ENCODE results near the gene SRR. TPM values are rescaled to one million over a fixed set of nuclear protein-coding genes. Genes with fewer than 3 reads are reported as not detected.

The SRR gene
- total RNA-seq, 1 experiment from 2014 or later: 9.0 TPM

DNA sequence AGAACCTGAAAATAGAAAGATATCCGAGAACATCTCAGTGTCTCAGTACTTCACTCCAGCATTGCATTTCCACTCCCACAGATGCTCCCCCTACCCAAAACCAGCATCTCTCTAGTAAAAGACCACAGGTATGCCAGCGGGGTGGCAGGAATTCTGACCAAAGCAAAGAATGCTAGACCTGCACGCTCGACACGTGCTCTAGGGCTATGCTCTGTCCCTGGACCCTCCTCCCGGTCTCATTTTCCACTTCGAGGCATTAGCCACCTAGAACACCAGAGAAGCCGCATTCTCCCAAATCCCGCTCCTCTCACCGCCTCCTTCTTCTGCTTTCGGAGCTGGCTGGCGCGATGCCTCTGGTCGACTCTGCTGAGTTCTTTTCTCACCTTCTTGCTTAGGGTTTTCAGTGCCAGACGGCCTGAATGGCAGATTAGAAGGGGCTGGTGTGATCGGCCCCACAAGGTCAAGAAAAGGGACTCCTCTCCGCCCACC, 32.0 kb downstream of the SRR start:
- in situ Hi-C loops (cut with HindIII; ENCODE audit: low pct_unique_long_range_greater_than_20kb, low sequenced_read_pairs): no loop called here
- no peak for DNase-seq (ENCODE audit: low read depth, low spot score)

DNA sequence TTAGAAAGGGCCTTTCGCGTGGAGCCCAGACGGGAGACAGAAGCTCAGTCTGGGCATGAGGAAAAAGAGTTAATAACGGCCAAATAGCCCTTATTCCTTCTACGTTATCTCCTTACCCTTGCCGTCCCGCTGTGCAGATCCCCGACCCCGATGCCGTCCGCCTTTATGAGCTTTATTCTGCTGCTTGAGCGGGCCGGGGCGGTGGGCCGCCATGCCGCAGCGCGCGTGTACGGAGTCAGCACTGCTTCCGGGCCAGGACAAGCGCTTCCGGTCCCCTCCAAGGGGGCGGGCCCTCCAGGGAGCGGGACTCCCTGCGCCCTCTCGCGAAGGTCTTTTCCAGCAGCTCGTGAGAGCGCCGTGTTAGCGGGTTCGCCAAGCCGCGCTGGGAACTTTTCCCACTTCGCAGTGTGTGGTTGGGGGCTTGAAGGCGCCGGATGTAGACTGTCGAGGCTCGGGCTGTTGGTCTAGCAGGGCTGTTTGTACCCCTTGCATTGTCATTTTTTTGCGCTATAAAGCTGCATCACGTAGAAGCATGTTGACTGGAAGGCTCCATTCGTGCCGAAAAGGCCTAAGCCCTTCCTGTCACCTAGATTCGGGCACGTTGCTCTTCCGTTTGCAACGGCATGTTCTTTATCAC, 32.6 kb downstream of the SRR start, which contains the start of gene TSR1:
Gene TSR1, minus strand, starts transcription at position 243 of the 637 bp plus-strand sequence. Its CDS starts 30 bp downstream, at position 213.
- peak; percentile 91 for DNase-seq (ENCODE audit: low read depth, low spot score)
- in situ Hi-C loops (cut with HindIII; ENCODE audit: low pct_unique_long_range_greater_than_20kb, low sequenced_read_pairs): no loop called here

DNA sequence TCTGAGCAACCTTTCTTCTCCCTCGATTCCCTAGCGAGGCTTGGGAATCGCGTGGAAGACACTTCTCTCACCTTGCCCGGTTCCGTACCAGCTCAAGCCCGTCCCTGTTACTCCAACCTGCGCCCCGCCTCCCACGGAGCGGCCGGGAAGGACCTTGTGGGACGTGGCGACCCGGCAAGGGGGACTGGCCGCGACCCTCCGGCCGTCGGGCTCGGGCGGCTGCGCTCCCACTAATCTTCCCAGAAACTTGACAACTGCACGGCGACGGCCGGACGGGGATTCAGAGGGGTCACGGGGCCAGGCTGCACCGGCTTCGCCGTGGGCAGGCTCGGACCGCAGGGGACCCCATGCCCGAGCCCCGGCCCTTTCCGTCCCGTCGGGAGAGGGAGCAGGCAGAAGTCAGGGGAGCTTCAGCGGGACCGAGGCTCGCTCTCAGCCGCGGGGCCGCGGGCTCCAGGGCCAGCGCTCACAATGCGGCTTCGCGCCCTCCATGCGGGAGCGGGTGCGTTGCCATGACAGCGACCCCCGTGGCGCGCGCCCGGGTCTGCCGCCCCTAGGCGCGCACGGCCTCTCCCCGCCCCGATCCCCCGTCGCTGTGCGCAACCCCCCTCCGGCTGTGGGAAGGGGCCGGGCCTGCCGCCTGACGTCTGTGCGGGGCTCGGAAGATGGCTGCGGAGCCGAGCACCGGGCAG, 33.2 kb downstream of the SRR start, which contains the start of gene SGSM2:
Gene SGSM2, plus strand, starts transcription at position 650 of the 692 bp plus-strand sequence. CDS start 188 bp downstream, outside the sequence.
- DNase-seq (ENCODE audit: low read depth, low spot score): peak; percentile 68
- in situ Hi-C loops (cut with HindIII; ENCODE audit: low pct_unique_long_range_greater_than_20kb, low sequenced_read_pairs): no loop called here

DNA sequence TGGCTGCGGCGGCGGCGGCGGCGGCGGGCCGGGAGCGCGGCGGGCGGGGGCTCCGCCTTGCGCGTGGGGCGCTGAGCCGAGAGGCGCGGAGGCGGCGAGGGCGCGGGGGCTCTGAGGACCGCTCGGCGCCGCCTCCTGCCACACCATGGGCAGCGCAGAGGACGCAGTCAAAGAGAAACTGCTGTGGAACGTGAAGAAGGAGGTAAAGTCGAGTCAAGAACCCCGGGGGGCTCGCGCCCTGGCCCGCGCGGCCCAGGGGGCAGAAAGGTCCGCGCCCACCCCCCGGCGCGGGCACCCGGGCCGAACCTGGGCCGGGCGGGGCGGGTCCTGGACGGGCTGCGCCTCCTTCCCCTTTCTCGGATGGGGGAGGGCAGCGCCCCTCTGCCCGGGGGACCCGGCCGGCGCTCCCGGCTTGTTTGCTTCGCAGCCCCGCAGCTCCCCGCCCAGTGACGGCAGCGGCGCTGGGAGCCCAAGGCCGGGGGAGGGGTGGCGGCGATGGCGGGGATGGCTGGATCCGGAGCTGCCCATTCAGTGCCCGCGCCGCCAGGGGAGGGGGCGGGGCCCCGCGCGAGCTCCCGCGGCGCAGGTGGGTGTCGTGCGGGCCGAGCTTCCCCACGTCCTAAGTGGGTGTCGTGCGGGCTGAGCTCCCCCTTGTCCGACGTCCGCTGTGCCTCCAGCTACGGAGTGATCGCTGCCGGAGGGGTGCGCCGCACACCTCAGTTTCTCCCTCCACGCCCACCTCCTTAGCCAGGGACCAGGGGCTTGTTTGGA, 34.0 kb downstream of the SRR start:
- in situ Hi-C loops (cut with HindIII; ENCODE audit: low pct_unique_long_range_greater_than_20kb, low sequenced_read_pairs): no loop called here
- peak; percentile 55 for DNase-seq (ENCODE audit: low read depth, low spot score)

DNA sequence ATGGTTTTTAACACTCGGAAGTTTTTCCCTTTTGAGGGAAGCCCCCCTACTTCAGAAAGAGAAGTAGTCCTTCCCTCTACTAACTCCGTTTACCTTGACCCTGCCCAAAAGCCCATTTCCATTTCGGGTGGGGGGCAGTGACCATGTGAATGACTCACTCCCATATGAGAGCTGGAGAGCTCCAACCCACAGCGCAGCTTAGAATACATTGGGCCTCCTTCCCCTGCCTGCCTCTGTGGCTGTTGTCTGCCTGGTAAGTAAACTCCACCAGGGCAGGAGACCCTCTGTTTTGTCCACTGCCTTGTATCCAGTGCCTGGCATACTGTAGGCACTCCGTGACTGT, 34.5 kb downstream of the SRR start:
- in situ Hi-C loops (cut with HindIII; ENCODE audit: low pct_unique_long_range_greater_than_20kb, low sequenced_read_pairs): no loop called here
- DNase-seq (ENCODE audit: low read depth, low spot score): peak; percentile 26

DNA sequence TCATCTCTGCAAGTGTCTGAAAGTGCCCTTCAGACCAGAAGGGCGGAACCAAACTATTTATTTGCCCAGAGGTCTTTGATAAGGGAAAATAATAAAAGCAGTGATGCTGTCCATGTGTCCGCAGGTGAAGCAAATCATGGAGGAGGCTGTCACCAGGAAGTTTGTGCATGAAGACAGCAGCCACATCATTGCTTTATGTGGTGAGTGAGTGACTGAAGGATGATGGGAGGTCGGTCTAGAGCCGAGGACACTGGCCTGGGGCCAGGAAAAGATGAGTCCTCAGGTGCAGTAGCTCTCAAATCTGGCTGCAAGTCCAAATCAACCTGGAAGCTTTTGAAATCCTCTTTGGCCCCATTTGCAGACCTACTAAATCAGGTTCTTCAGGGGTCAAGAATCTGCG, 39.7 kb downstream of the SRR start:
- in situ Hi-C loops (cut with HindIII; ENCODE audit: low pct_unique_long_range_greater_than_20kb, low sequenced_read_pairs): no loop called here
- no peak for DNase-seq (ENCODE audit: low read depth, low spot score)

DNA sequence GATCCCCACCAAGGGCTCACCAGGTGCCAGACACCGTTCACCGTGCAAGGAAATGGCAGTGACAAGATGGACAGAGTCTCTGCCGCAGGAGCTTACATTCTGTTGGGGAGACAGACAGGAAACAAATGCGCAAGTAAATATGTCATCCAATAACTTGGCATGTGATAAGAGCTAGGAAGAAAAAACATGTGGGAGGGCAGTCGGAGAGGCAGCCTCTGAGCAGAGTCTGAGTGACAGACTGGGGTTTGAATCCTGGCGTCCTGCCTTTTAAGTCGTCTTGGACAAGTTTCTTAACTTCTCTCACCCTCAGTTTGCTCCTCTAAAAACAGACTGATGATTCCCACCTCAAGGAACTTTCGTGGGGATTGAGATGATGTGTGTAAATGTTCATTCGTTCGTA, 40.8 kb downstream of the SRR start:
- in situ Hi-C loops (cut with HindIII; ENCODE audit: low pct_unique_long_range_greater_than_20kb, low sequenced_read_pairs): no loop called here
- no peak for DNase-seq (ENCODE audit: low read depth, low spot score)

DNA sequence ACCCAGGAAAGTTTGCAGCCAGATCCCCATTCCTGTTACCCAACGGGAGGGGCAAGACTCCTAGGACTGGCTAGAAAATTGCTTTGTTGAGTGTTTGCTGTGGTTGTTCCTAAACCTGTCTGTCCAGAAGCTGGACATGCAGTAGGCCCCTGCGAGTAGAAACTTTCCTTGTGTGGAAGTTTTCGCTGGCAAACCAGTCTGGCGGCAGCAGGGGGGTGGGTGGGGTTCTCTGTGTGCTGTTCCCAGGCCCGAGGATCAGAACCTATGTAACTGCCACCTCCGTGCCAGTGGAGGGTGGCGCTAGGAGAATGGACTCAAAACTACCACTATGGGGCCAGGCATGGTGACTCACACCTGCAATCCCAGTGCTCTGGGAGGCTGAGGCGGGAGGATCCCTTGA, 42.7 kb downstream of the SRR start:
- in situ Hi-C loops (cut with HindIII; ENCODE audit: low pct_unique_long_range_greater_than_20kb, low sequenced_read_pairs): no loop called here
- no peak for DNase-seq (ENCODE audit: low read depth, low spot score)

DNA sequence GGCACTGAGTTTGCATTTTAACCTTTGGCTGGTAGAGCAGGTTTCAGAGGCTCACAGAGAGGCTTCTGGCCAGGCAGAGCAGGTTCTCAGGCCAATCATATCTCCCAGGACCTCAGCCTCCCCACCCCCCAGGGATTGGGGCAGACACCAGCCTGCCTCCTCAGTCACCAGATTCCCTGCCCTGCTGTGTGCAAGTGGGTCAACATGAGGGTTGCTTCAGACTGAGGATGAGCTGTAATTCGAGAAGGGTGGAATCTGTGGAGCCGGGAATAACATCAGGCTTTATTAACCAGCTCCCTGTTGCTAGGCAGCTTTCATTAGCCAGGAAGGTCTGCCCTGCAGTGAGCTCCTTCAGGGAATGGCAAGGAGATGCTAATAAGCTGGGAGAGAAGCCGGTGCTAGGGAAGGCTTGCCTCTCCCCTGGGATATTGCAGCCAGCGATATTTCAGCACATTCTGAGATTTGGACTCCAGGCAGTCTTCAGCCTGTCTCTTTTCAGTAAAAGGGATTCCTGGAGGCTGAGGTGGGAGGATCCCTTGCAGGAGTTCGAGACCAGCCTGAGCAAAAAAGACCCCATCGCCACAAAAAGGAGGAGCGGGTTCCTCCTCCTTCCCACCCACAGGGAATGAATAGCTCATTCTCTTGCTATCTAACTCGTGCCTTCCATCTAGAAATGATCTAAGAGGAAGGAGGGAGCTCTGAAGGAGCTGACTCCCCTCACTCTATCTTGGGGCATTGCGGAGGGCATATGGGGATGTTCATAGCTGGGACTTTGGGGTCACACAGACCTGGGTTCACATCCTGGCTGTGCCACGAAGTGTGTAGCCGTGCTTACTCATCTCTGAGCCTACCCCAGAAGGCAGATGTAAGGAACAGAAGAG, 44.3 kb downstream of the SRR start:
- in situ Hi-C loops (cut with HindIII; ENCODE audit: low pct_unique_long_range_greater_than_20kb, low sequenced_read_pairs): no loop called here
- DNase-seq (ENCODE audit: low read depth, low spot score): peak; percentile 84

DNA sequence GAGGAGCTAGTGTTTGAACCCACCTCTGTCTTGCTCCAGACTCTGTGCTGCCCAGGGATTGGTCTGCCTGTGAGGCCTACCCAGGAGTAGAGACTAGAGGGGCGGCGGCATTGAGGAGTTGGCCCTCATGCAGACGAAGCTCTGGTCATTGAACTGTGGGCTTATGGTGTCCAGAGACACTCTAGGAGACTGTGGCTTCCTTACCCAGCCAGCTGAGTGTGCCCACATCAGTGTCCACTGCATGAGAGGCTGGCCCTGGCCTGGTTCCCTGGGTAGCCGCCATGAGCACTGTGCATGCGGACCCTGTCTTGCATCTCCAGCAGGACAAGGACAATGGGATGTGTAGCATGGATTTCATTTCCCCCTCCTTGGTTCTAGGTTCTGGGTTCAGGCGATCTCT, 47.5 kb downstream of the SRR start:
- DNase-seq (ENCODE audit: low read depth, low spot score): no peak
- in situ Hi-C loops (cut with HindIII; ENCODE audit: low pct_unique_long_range_greater_than_20kb, low sequenced_read_pairs): no loop called here

DNA sequence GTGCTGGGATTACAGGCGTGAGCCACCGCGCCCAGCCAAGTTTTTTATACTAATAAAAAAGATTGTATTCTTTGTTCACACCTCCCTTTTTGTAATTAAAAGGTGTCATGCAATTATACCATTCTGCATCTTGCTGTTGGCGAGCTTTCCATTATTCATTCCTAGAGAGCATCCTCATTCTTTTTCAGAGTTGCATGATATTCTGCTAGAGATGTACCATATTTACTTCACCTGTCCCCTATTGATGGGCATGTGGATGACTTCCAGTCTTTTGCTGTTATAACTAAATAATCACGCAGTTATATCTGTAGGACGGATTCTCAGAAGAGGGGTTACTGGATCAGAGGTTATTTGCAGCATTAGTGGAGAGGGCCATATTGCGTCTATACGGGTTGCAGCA, 50.6 kb downstream of the SRR start:
- DNase-seq (ENCODE audit: low read depth, low spot score): no peak
- in situ Hi-C loops (cut with HindIII; ENCODE audit: low pct_unique_long_range_greater_than_20kb, low sequenced_read_pairs): no loop called here

DNA sequence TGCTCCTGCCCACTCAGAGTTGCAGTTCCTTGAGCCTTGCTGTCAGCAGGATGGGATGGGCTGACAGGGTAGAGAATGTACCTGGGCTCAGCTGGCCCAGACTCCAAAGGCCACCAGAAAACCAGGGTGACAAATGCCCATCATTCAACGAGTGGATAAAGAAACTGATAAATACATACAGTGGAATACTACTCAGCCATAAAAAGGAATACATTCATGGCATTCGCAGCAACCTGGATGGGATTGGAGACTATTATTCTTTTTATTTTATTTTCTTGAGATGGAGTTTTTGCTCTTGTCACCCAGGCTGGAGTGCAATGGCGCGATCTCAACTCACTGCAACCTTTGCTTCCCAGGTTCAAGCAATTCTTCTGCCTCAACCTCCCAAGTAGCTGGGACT, 53.5 kb downstream of the SRR start:
- DNase-seq (ENCODE audit: low read depth, low spot score): no peak
- in situ Hi-C loops (cut with HindIII; ENCODE audit: low pct_unique_long_range_greater_than_20kb, low sequenced_read_pairs): no loop called here

DNA sequence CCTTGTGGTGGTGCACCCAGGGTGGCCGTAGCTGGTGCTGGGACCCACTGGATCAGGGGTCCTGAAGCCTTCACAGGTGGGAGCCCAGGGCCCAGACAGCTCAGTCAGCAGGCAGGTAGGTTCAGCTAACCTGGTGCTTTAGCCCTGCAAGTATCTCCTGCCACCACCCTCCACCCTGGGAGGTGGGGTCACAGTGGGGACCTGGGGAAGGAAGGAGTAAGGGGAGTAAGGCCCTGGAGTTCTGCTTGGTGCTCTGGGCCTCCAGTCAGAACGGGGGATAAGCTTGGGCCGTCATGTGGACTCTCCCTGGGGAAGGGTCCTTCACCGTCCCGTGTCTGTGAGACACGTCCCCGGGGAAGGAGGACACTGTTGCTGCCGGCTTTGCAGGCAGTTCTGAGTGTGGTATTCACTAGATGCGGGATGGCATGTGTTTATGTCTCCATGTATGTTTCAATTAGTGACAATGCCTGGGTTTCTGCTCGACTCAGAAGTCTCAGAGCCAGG, 54.2 kb downstream of the SRR start:
- DNase-seq (ENCODE audit: low read depth, low spot score): no peak
- in situ Hi-C loops (cut with HindIII; ENCODE audit: low pct_unique_long_range_greater_than_20kb, low sequenced_read_pairs): no loop called here

DNA sequence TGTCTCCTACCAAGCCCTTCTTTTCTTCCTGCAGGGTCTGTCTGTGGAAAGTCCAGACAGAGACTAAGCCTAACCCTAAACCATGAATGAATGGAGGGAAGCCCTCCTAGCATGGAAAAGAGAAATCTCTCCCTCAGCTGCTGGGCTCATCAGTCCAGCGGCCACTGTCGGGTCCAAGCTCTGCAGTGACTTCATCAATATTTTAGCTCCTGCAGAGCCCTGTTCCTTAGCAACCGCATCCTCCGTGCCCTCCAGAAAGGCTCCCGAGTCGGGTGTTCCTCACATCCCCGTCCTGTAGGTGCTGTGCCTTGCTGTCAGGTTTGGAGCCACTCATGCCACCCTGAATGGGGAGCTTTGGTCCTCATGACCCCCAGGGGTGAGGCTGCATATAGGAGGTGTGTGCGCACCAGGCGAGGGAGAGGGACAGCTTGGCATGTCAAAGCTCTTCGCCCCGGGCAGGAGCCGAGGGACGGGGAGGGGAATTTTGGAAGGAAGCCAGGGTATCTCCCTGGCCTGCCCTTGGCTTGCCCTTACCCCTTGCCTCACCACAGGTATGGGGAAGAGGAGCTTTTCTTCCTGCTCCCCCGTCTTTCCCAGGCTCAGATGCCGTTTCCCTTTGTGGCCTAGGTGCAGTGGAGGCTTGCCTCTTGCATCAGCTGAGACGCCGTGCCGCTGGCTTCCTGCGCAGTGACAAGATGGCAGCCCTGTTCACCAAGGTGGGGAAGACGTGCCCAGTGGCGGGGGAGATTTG, 57.4 kb downstream of the SRR start:
- DNase-seq (ENCODE audit: low read depth, low spot score): no peak
- in situ Hi-C loops (cut with HindIII; ENCODE audit: low pct_unique_long_range_greater_than_20kb, low sequenced_read_pairs): no loop called here

DNA sequence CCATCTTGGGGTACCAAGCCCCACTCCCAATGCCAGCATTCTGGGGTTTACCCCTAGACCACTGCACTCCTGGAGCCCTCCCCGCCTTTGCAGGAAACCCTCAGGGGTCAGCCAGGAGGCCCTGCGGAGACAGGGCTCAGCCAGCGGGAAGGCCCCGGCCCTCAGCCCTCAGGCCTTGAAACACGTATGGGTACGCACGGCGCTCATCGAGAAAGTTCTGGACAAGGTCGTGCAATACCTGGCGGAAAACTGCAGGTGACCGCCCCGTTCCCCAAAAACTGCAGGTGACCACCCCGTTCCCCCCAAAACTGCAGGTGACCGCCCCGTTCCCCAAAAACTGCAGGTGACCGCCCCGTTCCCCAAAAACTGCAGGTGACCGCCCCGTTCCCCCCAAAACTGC, 58.3 kb downstream of the SRR start:
- DNase-seq (ENCODE audit: low read depth, low spot score): no peak
- in situ Hi-C loops (cut with HindIII; ENCODE audit: low pct_unique_long_range_greater_than_20kb, low sequenced_read_pairs): no loop called here

DNA sequence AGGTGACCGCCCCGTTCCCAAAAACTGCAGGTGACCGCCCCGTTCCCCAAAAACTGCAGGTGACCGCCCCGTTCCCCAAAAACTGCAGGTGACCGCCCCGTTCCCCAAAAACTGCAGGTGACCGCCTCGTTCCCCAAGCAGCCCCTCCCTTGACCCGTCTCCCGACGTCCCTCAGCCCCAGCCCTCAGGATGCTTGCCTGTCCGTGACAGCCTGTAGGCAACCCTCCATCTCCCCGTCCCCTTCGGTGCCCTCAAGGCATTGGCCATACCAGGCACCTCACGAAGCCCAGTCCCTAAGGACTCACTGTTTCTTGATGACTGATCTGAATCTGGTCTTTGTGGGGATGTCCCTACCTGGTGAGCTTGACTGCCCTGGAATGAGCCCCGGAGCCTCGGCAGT, 58.7 kb downstream of the SRR start:
- no peak for DNase-seq (ENCODE audit: low read depth, low spot score)
- in situ Hi-C loops (cut with HindIII; ENCODE audit: low pct_unique_long_range_greater_than_20kb, low sequenced_read_pairs): no loop called here

DNA sequence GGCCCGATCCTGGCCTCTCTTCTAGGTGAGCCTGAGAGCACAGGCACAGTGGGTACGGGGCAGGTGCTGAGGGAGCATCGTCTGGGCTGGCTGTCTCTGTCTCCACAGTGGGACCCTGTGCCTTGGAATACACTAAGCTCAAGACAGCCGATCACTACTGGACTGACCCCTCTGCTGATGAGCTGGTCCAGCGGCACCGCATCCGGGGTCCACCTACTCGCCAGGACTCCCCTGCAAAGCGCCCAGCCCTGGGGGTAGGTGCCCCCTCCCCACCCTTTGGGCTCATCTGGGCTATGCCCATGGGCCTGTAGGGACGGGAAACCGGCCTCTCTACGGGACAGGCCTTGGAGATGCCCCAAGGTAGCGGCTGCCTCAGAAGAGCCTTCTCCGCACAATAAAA, 59.1 kb downstream of the SRR start:
- DNase-seq (ENCODE audit: low read depth, low spot score): no peak
- in situ Hi-C loops (cut with HindIII; ENCODE audit: low pct_unique_long_range_greater_than_20kb, low sequenced_read_pairs): no loop called here

All from SK-MEL-5 (cell line).